Body of pancreas (tissue), 4 donors: Measurements from ENCODE around the gene CFH. TPM values are rescaled to one million over a fixed set of nuclear protein-coding genes. Genes with fewer than 3 reads are reported as not detected.
"Not testable (repeated sequence)": the region's sequence is repeated elsewhere in the genome, so short reads cannot be mapped to it uniquely, and the experiment has no call there.

Experiments
- ATAC-seq: fragments of 150-250 bp; one replicate; pipeline ENCODE4 v1.9.1; 2016
- DNase-seq, 4 donors: peaks; one replicate each; pipeline ENCODE4 v3.0.0-alpha.2; 2019
- H3K27ac ChIP-seq, 4 donors: fragments of 200-600 bp; sonication (generic); 1 replicate in 3 of 4; 2 replicates in 1 of 4; pipeline versions ENCODE4 v1.5.1 to v1.6.1; 2016 to 2019; ENCODE audit warnings: mild to moderate bottlenecking in 1 of 4, mixed read lengths in 1 of 4, moderate library complexity in 1 of 4
- H3K27me3 ChIP-seq, 2 donors: fragments of 200-600 bp; sonication (generic); one replicate each; pipeline ENCODE4 v1.6.0; 2016; ENCODE audit warnings: mild to moderate bottlenecking in 1 of 2
- H3K36me3 ChIP-seq, 2 donors: fragments of 200-600 bp; sonication (generic); replicated peaks in 1 of 2; 2 replicates each; pipeline ENCODE4 v1.5.1; 2016; ENCODE audit warnings: low read depth in 2 of 2; ENCODE audit not compliant: insufficient read depth in 1 of 2
- H3K4me1 ChIP-seq: fragments of 200-600 bp; sonication (generic); one replicate; pipeline ENCODE4 v1.6.0; 2016
- H3K4me3 ChIP-seq, 2 donors: fragments of 200-600 bp; sonication (generic); 1 replicate in 1 of 2; 2 replicates in 1 of 2; pipeline ENCODE4 v1.5.1; 2016 to 2019
- H3K9me3 ChIP-seq, 3 donors: fragments of 200-600 bp; sonication (generic); 1 replicate in 2 of 3; 2 replicates in 1 of 3; pipeline ENCODE4 v1.5.1; 2016
- CTCF ChIP-seq, 7 experiments: fragments of 450-650 bp in 4 of 7; fragments of 200-600 bp in 3 of 7; sonication (generic) in 3 of 7; IDR thresholded peaks; one replicate each; pipeline ENCODE4 v1.5.1; 2016 to 2019; ENCODE audit warnings: antibody characterized with exemption in 7 of 7
- POLR2A ChIP-seq, 3 donors: fragments of 450-650 bp; IDR thresholded peaks; one replicate each; pipeline ENCODE4 v1.6.1; 2016; ENCODE audit warnings: antibody characterized with exemption in 3 of 3, mild to moderate bottlenecking in 2 of 3
- WGBS, 2 donors: methylation state at CpG; one replicate each; pipeline ENCODE4 v1.1.5; 2017; 5-methylcytosine and 5-hydroxymethylcytosine counted together
- intact Hi-C: fragments of 100-400 bp; cut with DNase I; formaldehyde crosslinking; loops from one replicate; pipeline ENCODE4 v1.15.1; 2023
- total RNA-seq, 2 donors: library from RNA; depleted of rRNA; stranded (reverse); fragments of >200 nt; gene quantifications; one replicate each; pipeline ENCODE4 v1.1.0, GENCODE V29; 2016

The CFH gene
- total RNA-seq, 2 donors from 2014 or later = 12.2 to 46.7 TPM

- H3K27me3 ChIP-seq, DNase-seq, H3K4me1 ChIP-seq, intact Hi-C loops, H3K27ac ChIP-seq, H3K4me3 ChIP-seq, H3K36me3 ChIP-seq, H3K9me3 ChIP-seq, ATAC-seq: not testable (repeated sequence)
- peak in 1 of 7 experiments; percentile 33 for TF ChIP-seq CTCF (IDR thresholded peaks at IDR 0.05)
- 25 to 30% methylated on average over 6 of the region's 6 CpGs for WGBS, 2 donors
These were observed 91.4 kb downstream of the CFH start for GRCh38 chr1:196743244-196743643.

GRCh38 chr1:196765019-196765740 lies 113.3 kb downstream of the CFH start:
- H3K36me3 ChIP-seq, ATAC-seq, H3K27ac ChIP-seq, H3K27me3 ChIP-seq, H3K9me3 ChIP-seq, H3K4me3 ChIP-seq, intact Hi-C loops, DNase-seq, H3K4me1 ChIP-seq: not testable (repeated sequence)
- WGBS, 2 donors = 45 to 48% methylated on average over 4 of the region's 4 CpGs

GRCh38 chr1:196769823-196770222 lies 118.0 kb downstream of the CFH start:
- not testable (repeated sequence) for H3K9me3 ChIP-seq, DNase-seq, ATAC-seq

GRCh38 chr1:196773713-196774112 lies 121.9 kb downstream of the CFH start:
- Histone ChIP-seq H3K36me3 (no peaks in the 10 kb centered on the region), H3K9me3 (no peaks in the 10 kb centered on the region), H3K4me1 (no peaks in the 10 kb centered on the region), H3K27me3 (no peaks in the 10 kb centered on the region), H3K4me3 (no peak overlapping the region), H3K27ac (no peak overlapping the region)
- whole genome bisulfite sequencing, 2 donors = 97 to 100% methylated on average over 1 of the region's 1 CpG
- DNase-seq = no peak
- TF ChIP-seq CTCF (IDR thresholded peaks at IDR 0.05) (no peak), POLR2A (IDR thresholded peaks at IDR 0.05) (no peak)
- ATAC-seq = no peak
- intact Hi-C loops = no loop called here

More at GRCh38 chr1:196769823-196770222, 118.0 kb downstream of the CFH start:
- H3K36me3 ChIP-seq, H3K4me3 ChIP-seq, intact Hi-C loops, H3K27ac ChIP-seq, H3K27me3 ChIP-seq, H3K4me1 ChIP-seq: not testable (repeated sequence)
- 77 to 92% methylated on average over 4 of the region's 4 CpGs for WGBS, 2 donors

- Histone ChIP-seq H3K4me3 (no peak overlapping the region), H3K27me3 (no peaks in the 10 kb centered on the region), H3K4me1 (no peaks in the 10 kb centered on the region), H3K36me3 (no peaks in the 10 kb centered on the region), H3K27ac (no peak overlapping the region), H3K9me3 (no peaks in the 10 kb centered on the region)
- ATAC-seq = no peak
- no peak for TF ChIP-seq POLR2A (IDR thresholded peaks at IDR 0.05)
- no peak for TF ChIP-seq CTCF (IDR thresholded peaks at IDR 0.05)
- DNase-seq = no peak
- intact Hi-C loops = no loop called here
- WGBS, 2 donors = 34 to 40% methylated on average over 2 of the region's 2 CpGs
These were observed 122.3 kb downstream of the CFH start for GRCh38 chr1:196774175-196774574.

GRCh38 chr1:196774603-196775002 lies 122.8 kb downstream of the CFH start, which contains the start of gene CFHR3:
CFHR3 (plus strand) TSS chr1:196774840; CDS start chr1:196774887, 47 bp downstream.
- H3K36me3 ChIP-seq = no peaks in the 10 kb centered on the region
- H3K4me3 ChIP-seq = no peak within 1 kb of the TSS
- intact Hi-C loops = no loop called here
- H3K27ac ChIP-seq = no peak within 1 kb of the TSS
- no peaks in the 10 kb centered on the region for H3K9me3 ChIP-seq
- H3K4me1 ChIP-seq = no peaks in the 10 kb centered on the region
- no peak for DNase-seq
- no peaks in the 10 kb centered on the region for H3K27me3 ChIP-seq
- TF ChIP-seq POLR2A (IDR thresholded peaks at IDR 0.05) (no peak), CTCF (IDR thresholded peaks at IDR 0.05) (no peak)
- ATAC-seq = no peak
